Skeletal muscle cell (primary cell): ENCODE results near the gene FGF23.
"Not testable (repeated sequence)": the region's sequence is repeated elsewhere in the genome, so short reads cannot be mapped to it uniquely, and the experiment has no call there.

Source experiments
- DNase-seq: peaks from one replicate; pipeline ENCODE4 v3.0.0-alpha.2; 2010; ENCODE audit warnings: low read depth
- H3K4me3 ChIP-seq: 2 replicates; pipeline ENCODE4 v1.5.1; 2011; ENCODE audit warnings: low read depth, mild to moderate bottlenecking, control low read depth, low read length, moderate library complexity

FGF23 gene

GRCh38 chr12:4379405-4379804 is at the start of gene FGF23:
Gene FGF23 (minus strand): TSS chr12:4379712. CDS start chr12:4379582, 130 bp downstream.
- no peak within 1 kb of the TSS for H3K4me3 ChIP-seq
- peak; percentile 8 for DNase-seq

GRCh38 chr12:4424422-4424821 is 44.9 kb upstream of the FGF23 start:
- no peak for DNase-seq
- no peak overlapping the region for H3K4me3 ChIP-seq

GRCh38 chr12:4423528-4424195 is 44.1 kb upstream of the FGF23 start:
- no peak for DNase-seq
- no peak overlapping the region for H3K4me3 ChIP-seq

GRCh38 chr12:4422985-4423384 is 43.5 kb upstream of the FGF23 start:
- DNase-seq = no peak
- no peak overlapping the region for H3K4me3 ChIP-seq

GRCh38 chr12:4421590-4422031 is 42.1 kb upstream of the FGF23 start:
- DNase-seq = no peak
- no peak overlapping the region for H3K4me3 ChIP-seq

DNA sequence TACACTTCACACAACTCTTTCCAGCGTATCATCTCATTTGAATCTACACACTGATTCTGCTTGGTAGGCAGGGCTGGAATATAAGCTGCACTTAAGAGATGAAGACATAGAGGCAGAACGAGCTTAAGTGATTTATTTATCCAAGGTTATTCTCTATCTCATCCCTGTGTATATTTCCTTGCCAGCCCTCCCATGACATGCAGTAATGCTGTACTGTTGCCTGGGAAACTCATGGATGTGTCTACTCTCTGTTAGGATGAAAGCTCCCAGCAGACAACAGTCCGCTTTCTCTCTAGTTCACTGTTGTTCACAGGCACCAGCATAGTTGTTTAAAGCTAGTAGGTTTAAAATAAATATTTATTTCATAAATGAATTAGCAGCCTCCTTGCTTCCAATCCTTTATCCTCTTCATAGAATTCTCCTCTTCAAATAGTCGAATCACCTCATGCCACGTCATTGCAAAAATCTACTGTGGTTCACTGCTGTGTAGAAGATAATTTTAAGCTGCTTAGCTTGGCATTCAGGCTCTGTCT is 40.7 kb upstream of the FGF23 start:
- no peak for DNase-seq
- no peak overlapping the region for H3K4me3 ChIP-seq

- no peak overlapping the region for H3K4me3 ChIP-seq
- no peak for DNase-seq
Measured at GRCh38 chr12:4418913-4419312, 39.4 kb upstream of the FGF23 start.

DNA sequence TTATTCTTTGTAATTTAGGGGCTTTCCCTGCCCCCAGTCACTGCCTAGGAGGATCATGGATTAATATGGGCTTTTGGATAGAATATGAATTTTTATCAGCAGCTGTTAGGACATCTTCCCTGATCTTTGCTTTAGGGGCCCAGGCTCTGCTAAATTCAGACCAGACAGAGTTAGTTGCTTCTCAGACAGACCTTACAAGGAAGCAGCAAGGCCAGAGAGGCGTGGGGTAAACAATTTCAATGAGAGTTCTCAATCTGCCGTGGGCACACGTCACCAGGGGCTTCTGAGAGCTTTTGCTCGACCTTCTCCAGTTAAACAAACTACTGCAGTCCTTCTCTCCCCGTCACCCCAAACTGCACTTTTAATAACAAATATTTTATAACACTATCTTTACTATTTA is 38.4 kb upstream of the FGF23 start:
- DNase-seq = no peak
- H3K4me3 ChIP-seq = no peak overlapping the region

- DNase-seq = no peak
Measured at GRCh38 chr12:4417455-4417854, 37.9 kb upstream of the FGF23 start.

GRCh38 chr12:4416276-4416675 is 36.8 kb upstream of the FGF23 start:
- no peak overlapping the region for H3K4me3 ChIP-seq
- DNase-seq = no peak

More at GRCh38 chr12:4417455-4417854, 37.9 kb upstream of the FGF23 start:
- H3K4me3 ChIP-seq = no peak overlapping the region

DNA sequence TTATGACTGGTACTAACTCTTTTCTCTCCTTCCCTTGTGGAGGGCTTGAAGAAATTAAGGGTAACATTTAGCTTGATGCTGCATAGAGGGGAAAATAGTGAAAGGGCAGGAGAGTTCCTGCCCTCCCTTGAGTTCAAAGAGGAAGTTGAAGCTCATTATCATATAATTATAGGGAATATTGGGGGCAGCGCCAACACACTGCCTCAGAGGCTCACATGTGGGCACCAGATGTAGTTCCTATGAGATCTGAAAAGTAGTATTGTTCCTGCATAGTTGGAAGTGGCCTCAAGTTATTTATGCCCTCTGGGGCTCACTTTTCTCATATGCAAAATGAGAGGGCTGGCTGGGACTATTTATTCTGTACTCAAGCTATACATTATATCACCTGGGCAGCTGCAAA is 33.0 kb upstream of the FGF23 start:
- no peak for DNase-seq
- H3K4me3 ChIP-seq = no peak overlapping the region

DNA sequence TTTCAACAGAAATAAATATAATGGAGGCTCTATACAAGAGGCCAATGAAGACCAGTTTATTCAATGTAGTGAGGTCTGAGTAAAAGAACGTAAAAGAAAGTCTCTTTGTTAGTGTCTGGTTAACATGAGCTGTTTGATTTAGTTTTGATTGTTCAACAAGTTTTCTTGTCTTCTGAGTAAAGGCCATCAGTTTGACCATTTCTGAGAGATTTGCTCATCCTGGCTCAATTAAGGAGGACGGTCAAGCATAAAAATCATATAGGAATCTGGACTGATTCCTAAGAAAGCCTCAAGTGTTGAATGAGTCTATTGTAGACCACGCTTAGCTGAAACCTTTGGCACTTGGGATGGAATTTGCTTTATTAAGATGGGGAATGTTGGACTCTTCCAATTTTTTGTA is 32.5 kb upstream of the FGF23 start:
- no peak for DNase-seq
- no peak overlapping the region for H3K4me3 ChIP-seq

- DNase-seq = no peak
- no peak overlapping the region for H3K4me3 ChIP-seq
Measured at GRCh38 chr12:4407136-4407535, 27.6 kb upstream of the FGF23 start.

GRCh38 chr12:4404877-4405637 is 25.5 kb upstream of the FGF23 start:
- DNase-seq, H3K4me3 ChIP-seq: not testable (repeated sequence)

DNA sequence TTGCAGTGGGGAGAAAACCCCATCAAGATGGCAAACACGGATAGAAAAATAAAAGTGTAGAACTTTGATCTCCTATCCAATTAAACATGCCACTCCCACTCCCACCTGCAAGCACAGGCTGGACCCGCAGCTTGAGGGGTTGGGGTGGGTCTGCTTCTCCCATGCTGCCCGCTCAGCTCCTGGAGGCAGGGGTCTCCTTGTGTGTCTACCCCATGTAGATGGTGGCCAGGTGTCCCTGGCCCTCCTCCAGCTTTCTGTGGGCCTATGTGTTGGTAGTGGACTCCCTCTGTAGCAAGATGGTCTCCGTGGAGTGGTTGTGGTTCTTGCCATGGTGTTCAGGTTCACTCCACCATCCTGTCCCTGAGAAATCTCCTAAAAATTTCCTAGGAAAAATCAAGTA is 23.5 kb upstream of the FGF23 start:
- no peak overlapping the region for H3K4me3 ChIP-seq
- DNase-seq = no peak

GRCh38 chr12:4401117-4401516 is 21.6 kb upstream of the FGF23 start:
- no peak overlapping the region for H3K4me3 ChIP-seq
- DNase-seq = no peak

GRCh38 chr12:4395818-4396217 is 16.3 kb upstream of the FGF23 start:
- no peak for DNase-seq
- H3K4me3 ChIP-seq = no peak overlapping the region

DNA sequence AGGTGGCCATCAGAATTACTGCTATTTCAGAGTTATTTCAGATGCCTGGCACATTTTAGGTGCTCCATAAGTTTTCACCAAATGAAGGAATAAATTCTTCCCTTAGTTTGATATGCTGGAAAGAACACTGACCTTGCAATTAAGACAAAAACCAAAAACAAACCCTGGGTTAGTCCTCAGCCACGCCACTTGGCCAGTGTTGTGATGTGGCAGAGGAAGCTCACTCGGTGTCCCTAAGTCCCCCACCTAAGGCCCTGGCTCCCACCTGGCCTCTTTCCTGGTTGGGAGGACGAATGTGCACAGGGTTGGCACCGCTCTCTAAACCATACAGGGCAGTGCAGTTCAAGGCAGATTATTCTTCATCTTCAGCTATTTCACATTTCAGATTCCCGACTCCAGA is 13.7 kb upstream of the FGF23 start:
- no peak overlapping the region for H3K4me3 ChIP-seq
- no peak for DNase-seq

DNA sequence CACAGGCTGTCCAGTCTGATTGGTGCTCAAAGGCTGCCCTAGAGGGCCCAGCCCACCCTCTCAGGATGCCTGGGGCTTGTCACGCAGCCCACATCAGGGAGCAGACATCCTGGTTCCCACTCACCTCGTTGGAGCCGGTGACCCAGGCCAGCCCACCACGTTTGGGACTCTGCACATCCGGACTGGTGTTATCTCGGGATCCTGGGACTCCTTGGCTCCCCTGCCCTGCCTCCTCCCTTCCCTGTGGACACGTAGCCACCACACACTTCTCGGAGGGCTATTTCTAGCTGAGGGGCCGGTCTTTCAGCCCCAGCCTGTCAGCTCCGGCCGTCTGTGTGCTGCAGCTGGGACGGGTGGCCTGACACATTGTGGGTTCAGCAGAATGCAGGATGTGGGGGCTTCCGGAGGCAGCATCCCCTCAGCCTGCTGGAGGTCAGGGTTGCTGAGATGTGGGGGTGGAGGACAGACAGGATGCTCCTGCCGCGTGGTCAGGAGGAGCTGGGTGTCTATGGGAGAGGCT is 12.8 kb upstream of the FGF23 start:
- no peak for DNase-seq
- no peak overlapping the region for H3K4me3 ChIP-seq

DNA sequence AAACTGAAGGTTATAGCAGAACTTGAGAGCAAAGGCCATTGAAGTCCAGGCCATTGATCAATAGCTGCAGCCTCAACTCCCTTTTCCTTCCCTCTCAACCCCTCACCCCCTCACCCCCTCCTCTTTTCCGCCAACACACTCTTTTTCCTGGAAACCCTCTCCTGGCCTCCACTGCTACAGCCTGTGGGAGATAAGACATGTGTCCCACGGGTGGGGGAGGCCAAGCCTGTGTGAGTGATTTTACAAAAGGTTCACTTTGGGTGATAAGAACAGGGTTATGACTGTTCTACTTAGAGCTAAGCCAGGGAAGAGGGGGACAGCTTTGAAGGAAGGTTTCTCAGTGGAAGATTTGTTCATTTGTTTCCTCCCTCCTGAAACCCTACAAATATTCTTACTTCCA is 9.2 kb upstream of the FGF23 start:
- H3K4me3 ChIP-seq = no peak overlapping the region
- DNase-seq = no peak

DNA sequence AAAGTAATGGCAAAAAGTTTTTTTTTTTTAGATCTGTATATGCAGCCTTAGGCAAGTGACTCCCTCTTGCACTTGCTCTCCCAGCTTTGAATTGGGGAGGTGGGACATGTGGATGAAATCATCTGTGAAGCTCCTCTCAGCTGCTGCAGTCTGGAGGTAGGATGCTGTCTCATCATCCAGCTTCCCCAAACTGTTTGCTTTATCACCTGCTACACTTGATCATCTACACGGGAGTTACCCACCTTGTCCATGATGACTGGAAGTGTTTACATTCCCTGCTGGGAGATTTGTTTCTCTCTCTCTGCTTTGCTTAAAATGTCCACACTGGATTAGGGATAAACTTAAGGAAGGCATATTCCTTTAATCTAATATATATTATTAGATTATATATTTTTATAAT is 8.5 kb upstream of the FGF23 start:
- H3K4me3 ChIP-seq = no peak overlapping the region
- no peak for DNase-seq
